ENCODE results near the gene CNTNAP2.
"Not testable (repeated sequence)": the region's sequence is repeated elsewhere in the genome, so short reads cannot be mapped to it uniquely, and the experiment has no call there.

Gene CNTNAP2

GRCh38 chr7:148028165-148028564 lies 1911.6 kb downstream of the CNTNAP2 start:
- no peak for DNase-seq (ENCODE audit: low spot score)

- DNase-seq (ENCODE audit: low spot score), result no peak
Measured at GRCh38 chr7:148031019-148031418, 1914.4 kb downstream of the CNTNAP2 start.

DNA sequence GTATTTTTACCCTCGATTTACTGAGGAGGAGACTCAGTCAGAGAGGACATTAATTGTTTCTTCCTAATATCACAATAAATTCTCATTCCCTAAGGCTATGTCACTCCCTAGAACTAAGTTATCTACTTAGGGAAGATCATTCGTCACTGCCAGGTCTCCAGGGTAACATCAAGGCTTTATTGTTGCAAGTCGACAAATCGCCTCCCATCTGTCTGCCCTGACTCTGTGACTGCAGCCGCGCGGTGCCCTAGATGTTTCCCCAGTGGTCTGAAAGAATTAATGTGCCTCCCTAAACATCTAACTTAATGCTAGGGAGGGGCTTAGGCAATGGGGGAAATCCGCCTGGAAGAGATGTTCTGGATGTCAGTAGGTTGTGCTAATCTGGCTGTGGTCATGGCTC lies 1915.2 kb downstream of the CNTNAP2 start:
- DNase-seq (ENCODE audit: low spot score), result no peak

GRCh38 chr7:148035950-148036349 lies 1919.3 kb downstream of the CNTNAP2 start:
- DNase-seq (ENCODE audit: low spot score), result no peak

DNA sequence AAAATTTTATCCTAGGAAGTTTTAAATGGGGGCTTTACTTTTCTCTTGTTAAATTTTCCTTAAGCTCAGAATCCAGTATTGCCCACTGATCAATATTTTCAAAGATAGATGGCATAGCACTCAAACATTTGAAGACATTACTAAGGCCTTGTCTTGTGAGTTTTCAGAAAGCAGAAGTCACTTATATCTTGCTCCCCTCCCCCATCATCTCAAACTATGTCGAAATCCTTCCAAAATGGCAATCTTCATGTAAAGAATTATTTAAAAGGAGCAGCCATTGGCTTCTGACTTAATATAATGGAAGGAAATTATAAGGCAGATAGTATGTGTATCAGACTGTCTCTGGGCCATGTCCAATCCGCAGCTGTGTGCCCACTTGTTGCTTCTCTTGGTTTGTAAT lies 1920.4 kb downstream of the CNTNAP2 start:
- DNase-seq (ENCODE audit: low spot score), result no peak

DNA sequence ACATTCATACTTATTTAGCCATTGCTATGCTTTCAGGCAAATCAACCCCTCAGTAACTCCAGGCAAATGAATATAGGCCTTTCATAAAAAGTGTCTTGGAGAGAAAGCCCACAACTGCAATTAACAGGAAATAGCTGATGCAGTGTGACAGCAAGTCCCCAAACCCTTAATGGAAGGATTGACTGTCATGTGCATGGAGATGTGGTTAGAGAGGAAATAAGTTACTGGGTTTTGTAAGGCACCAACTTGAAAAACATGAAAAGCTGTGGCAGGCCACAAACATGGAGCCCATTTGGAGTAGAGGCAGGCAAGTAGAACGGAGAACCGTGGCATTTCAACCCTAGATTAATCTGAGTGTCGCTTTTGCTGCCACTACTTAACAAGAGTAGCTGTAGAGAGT lies 1924.6 kb downstream of the CNTNAP2 start:
- no peak for DNase-seq (ENCODE audit: low spot score)

DNA sequence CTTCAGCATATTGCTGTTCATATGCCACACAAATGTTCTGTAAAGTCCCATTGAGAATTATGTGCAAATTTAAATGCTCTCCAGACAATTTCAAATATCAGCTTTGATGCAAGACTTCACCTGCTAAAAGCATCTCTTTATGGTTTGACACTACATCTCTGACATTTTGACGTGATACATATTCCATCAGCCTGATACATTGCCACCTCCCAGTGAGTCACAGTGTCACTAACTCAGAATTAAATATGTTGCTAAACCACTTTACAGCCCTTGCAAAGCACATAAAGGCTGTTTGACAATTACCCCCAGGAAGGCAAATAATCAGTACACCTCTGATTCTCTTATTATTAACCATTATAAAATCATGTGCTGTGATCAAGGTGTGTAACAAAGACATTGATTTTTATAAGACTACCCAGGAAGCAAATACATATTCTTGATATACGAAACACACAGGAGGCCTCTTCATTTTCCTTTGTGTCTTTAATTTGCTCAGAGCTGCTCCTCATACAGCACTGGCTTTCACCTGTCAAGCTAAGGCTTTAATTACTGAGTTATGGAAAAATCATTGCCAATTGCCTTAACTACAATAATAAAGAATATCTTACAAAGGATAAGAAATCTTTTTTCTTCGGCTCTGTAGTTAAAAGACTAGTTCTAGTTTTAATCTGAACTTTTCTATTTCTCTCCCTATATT lies 1926.5 kb downstream of the CNTNAP2 start:
- DNase-seq (ENCODE audit: low spot score), result no peak

DNA sequence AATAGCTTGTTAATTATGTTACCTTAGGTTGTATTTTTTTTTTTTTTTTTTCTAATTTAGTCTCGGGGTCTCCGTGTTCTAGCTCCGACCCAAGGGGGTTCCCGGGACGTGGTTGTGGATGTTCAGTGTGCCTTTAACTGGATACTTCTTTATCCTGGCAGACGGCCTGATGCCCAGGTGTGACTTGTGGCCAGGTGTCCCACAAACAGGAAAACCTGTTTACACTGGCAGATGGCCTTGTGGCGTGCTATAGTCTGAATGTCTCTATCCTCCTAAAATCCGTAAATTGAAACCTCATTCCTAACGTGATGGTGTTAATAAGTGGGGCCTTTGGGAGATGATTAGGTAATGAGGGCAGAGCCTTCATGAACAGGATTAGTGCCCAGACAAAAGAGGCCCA lies 1927.6 kb downstream of the CNTNAP2 start:
- no peak for DNase-seq (ENCODE audit: low spot score)

GRCh38 chr7:148045521-148045920 lies 1928.9 kb downstream of the CNTNAP2 start:
- DNase-seq (ENCODE audit: low spot score), result no peak

GRCh38 chr7:148049068-148049467 lies 1932.5 kb downstream of the CNTNAP2 start:
- DNase-seq (ENCODE audit: low spot score), result no peak

GRCh38 chr7:148050492-148051158 lies 1934.0 kb downstream of the CNTNAP2 start:
- no peak for DNase-seq (ENCODE audit: low spot score)

DNA sequence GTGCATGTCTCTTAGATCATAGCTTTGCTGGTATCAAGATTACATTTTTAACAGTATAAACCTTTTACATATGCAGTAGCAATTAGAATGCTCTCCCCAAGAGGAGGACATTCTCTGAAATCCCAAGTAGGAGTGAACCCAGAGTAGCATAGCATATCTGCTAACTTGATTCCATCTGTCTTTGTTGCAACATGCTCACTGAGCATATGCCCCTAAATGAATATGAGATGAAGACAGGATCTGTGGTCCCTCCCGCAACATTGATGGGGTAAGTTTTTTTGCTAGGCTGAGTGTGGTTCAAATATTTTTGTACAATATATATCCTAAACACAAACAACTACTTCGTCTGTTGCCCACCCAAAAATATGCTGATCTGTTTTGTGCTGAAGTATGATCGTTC lies 1939.8 kb downstream of the CNTNAP2 start:
- DNase-seq (ENCODE audit: low spot score), result no peak

DNA sequence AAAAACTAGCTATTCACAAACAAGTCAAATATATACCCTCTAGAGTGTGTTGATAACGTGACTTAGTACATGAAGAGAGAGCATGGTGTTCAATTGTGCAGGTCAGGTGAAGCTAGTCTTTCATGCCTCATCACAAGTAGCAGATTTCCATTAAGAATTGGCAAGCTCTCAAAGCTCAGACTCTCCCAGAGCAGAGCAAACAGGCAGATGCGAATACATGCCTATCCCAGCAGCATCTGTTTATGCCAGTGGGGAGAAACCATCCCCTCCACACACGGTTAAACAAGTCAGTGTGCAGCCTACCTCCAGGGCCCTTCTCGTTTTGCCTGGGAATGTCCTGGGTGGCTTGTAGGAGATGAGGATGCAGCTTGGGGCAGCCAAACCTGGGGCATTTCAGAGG lies 1941.5 kb downstream of the CNTNAP2 start:
- DNase-seq (ENCODE audit: low spot score), result no peak

- DNase-seq (ENCODE audit: low spot score), result no peak
Measured at GRCh38 chr7:148058753-148059152, 1942.2 kb downstream of the CNTNAP2 start.

DNA sequence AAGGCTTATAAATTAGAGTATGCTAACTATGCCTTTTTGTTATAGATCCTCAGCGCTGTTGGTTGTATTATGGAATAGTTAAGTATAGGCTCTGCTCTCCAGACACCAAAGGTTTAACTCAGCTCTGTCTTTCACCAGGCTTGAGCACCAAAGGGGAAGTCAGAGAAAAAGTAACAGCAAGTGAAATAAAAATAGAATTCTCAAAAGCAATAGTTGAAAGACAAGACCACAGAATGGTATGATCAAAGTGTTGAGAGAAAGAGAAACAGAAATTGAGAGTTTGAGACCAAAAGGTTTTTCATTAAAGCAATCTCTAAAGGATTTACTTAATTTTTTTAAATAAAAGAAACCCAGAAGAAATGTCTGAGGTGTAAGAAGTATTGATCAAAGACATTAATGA lies 1944.1 kb downstream of the CNTNAP2 start:
- DNase-seq (ENCODE audit: low spot score), result no peak

DNA sequence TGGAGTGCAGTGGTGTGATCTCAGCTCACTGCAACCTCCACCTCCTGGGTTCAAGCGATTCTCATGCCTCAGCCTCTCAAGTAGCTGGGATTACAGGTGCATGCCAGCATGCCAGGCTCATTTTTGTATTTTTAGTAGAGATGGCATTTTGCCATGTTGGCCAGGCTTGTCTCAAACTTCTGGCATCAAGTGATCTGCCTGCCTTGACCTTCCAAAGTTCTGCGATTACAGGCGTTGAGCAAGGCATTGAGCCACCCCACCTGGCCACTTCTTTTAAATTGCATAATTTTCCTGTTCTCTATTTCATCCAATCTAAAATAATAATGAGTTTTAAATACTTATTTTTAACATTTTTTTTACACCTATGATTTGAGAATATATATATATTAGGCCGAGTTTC lies 1961.5 kb downstream of the CNTNAP2 start:
- DNase-seq (ENCODE audit: low spot score), result not testable (repeated sequence)

GRCh38 chr7:148079206-148080080 lies 1962.8 kb downstream of the CNTNAP2 start:
- DNase-seq (ENCODE audit: low spot score), result no peak

DNA sequence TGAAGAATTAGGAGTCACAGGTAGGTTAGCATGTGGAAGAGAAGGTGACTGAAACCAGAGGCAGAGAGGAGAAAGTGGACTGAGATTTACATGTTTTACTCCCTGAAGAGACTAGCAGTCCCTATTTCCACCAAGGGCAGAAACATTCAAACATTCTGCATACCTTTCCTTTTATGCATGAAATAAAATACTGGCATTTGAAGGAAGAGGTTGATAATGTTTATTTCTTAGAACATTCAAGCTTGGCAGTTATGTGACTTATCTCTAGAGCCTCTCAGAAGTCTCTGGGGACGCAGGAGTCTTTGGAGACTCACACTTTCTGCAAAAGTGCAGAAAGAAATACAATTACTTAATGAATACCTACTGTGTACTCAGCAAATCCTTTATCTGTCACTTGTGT lies 1966.8 kb downstream of the CNTNAP2 start:
- DNase-seq (ENCODE audit: low spot score), result no peak

- no peak for DNase-seq (ENCODE audit: low spot score)
Measured at GRCh38 chr7:148084138-148084537, 1967.5 kb downstream of the CNTNAP2 start.

- no peak for DNase-seq (ENCODE audit: low spot score)
Measured at GRCh38 chr7:148091882-148092281, 1975.3 kb downstream of the CNTNAP2 start.

GRCh38 chr7:148093375-148094166 lies 1977.0 kb downstream of the CNTNAP2 start:
- no peak for DNase-seq (ENCODE audit: low spot score)

GRCh38 chr7:148095066-148095465 lies 1978.5 kb downstream of the CNTNAP2 start:
- DNase-seq (ENCODE audit: low spot score), result no peak

Measured in AG08396 (cell line).